SU-DHL-6 (cell line): Measurements from ENCODE around the gene ZNF195.
"Not testable (repeated sequence)": the region's sequence is repeated elsewhere in the genome, so short reads cannot be mapped to it uniquely, and the experiment has no call there.

Source experiments
- H2AFZ ChIP-seq: fragments of 200-600 bp; sonication (generic); 2 replicates; pipeline ENCODE4 v1.6.1; 2014; ENCODE audit warnings: low read depth, mild to moderate bottlenecking, moderate library complexity, mixed read lengths, antibody characterized with exemption, low read length; ENCODE audit not compliant: severe bottlenecking
- H3F3A ChIP-seq: fragments of 200-600 bp; shearing (Covaris generic); 2 replicates; pipeline ENCODE4 v1.6.0; 2016; ENCODE audit warnings: antibody characterized with exemption, mild to moderate bottlenecking; ENCODE audit not compliant: insufficient read depth
- H3K27ac ChIP-seq: fragments of 200-600 bp; sonication (generic); 2 replicates; pipeline ENCODE4 v1.5.1; 2016; ENCODE audit warnings: low read depth, mild to moderate bottlenecking, low read length, moderate library complexity, mixed read lengths
- H3K27me3 ChIP-seq: fragments of 200-600 bp; sonication (generic), shearing (Covaris generic); 2 replicates; pipeline ENCODE4 v1.6.0; 2014; ENCODE audit warnings: mild to moderate bottlenecking, low read length
- H3K36me3 ChIP-seq: fragments of 200-600 bp; sonication (generic); 2 replicates; pipeline ENCODE4 v1.6.1; 2014; ENCODE audit warnings: mild to moderate bottlenecking, low read length, mixed read lengths
- H3K4me2 ChIP-seq: fragments of 300-600, 200-600 bp; shearing (Covaris generic), sonication (generic); 2 replicates; pipeline ENCODE4 v1.6.0; 2014; ENCODE audit warnings: low read length, low read depth, mild to moderate bottlenecking; ENCODE audit not compliant: poor library complexity, severe bottlenecking
- H3K4me3 ChIP-seq: fragments of 200-600 bp; sonication (generic); 2 replicates; pipeline ENCODE4 v1.5.1; 2014; ENCODE audit warnings: antibody characterized with exemption, low read length, mild to moderate bottlenecking, mixed read lengths; ENCODE audit not compliant: insufficient read depth, poor library complexity, severe bottlenecking
- H3K79me2 ChIP-seq: fragments of 200-600 bp; sonication (generic); 2 replicates; pipeline ENCODE4 v1.6.1; 2014; ENCODE audit warnings: mild to moderate bottlenecking, low read length, moderate library complexity; ENCODE audit not compliant: insufficient read depth
- H3K9ac ChIP-seq: fragments of 200-600 bp; sonication (generic); 2 replicates; pipeline ENCODE4 v1.7.0; 2014; ENCODE audit warnings: mild to moderate bottlenecking, low read length
- H3K9me2 ChIP-seq: fragments of 200-600 bp; sonication (generic); replicated peaks from 2 replicates; pipeline ENCODE4 v1.6.1; 2014; ENCODE audit warnings: low read length; ENCODE audit not compliant: insufficient read depth
- H3K9me3 ChIP-seq: fragments of 200-600 bp; sonication (generic); 2 replicates; pipeline ENCODE4 v1.6.1; 2014; ENCODE audit warnings: low read length, mixed read lengths; ENCODE audit not compliant: insufficient read depth
- H4K20me1 ChIP-seq: fragments of 200-600 bp; sonication (generic); 2 replicates; pipeline ENCODE4 v1.6.1; 2014; ENCODE audit warnings: low read depth, mild to moderate bottlenecking, antibody characterized with exemption, low read length, moderate library complexity, mixed read lengths
- EZH2phosphoT487 ChIP-seq: fragments of 200-600 bp; sonication (generic), shearing (Covaris generic); conservative IDR thresholded peaks from 2 replicates; pipeline ENCODE4 v1.6.1; 2018; ENCODE audit warnings: mild to moderate bottlenecking, antibody characterized with exemption, low read length, moderate library complexity, mixed read lengths
- TF ChIP-seq, protein P1 (sequence below): fragments of 200-600 bp; sonication (generic); IDR thresholded peaks from one replicate; pipeline ENCODE4 v1.5.1; 2017; ENCODE audit warnings: antibody characterized with exemption, mild to moderate bottlenecking, low read length, moderate library complexity; ENCODE audit not compliant: insufficient read depth, poor library complexity, severe bottlenecking

ZNF195 gene

DNA sequence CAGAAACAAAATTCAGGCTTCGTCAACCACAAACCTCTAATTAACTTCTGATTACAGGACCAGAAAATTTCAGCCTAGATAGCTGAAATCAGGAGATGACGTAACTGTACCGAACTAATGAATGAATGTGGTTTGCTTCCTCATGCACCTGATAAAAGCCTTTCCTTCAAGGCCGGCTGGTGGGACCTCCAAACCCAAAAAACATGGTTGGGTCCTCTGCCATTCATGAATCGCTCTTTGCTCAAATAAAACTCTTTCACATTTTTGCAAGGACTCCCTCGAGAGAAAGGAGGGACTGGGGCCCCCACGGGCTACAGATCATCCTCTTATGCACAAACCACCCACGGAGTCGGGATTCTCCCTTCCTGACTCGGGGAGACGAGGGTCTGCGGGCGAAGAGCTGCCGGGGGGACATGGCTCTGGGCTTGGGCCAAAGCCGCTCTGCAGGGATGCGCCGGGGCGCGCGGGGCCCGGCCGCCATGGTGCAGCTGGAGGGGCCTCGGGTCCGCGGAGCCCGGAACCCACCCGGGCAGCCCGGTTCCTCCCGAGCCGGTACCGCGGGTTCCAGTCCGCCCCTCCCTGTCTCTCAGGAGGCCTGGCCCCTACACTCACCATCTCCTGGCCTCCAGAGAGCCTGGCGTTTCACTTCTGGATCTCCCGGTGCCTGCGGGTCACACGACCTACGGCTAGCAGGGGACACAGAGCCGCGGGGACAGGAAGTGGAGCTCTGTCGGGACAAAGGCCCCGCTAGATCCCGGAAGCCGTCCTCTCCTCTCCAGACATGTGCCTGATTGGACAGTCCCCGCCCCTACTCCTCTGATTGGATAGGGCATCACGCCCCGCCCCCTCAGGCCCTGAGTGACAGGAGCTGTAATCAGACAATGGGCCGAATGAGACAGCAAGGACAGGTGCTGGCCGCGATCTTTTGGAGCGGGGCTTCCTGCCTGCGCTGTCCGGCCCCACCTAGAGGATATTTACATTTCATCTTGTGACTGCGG is at the start of gene ZNF195:
Gene ZNF195, minus strand, starts transcription at position 721 of the 998 bp plus-strand sequence. Its CDS starts 106 bp downstream, at position 615.
- peaks cover 52% of the 10 kb centered on the region for H3K79me2 ChIP-seq
- peaks cover 40% of the 10 kb centered on the region for H3K36me3 ChIP-seq
- no peaks in the 10 kb centered on the region for H3F3A ChIP-seq
- no peaks in the 10 kb centered on the region for H4K20me1 ChIP-seq
- peak within 1 kb of the TSS; percentile 82 for H3K4me2 ChIP-seq
- H2AFZ ChIP-seq: peak within 1 kb of the TSS; percentile 68
- peak within 1 kb of the TSS; percentile 54 for H3K27ac ChIP-seq
- H3K9ac ChIP-seq: peak within 1 kb of the TSS; percentile 96
- TF ChIP-seq, protein P1, sequence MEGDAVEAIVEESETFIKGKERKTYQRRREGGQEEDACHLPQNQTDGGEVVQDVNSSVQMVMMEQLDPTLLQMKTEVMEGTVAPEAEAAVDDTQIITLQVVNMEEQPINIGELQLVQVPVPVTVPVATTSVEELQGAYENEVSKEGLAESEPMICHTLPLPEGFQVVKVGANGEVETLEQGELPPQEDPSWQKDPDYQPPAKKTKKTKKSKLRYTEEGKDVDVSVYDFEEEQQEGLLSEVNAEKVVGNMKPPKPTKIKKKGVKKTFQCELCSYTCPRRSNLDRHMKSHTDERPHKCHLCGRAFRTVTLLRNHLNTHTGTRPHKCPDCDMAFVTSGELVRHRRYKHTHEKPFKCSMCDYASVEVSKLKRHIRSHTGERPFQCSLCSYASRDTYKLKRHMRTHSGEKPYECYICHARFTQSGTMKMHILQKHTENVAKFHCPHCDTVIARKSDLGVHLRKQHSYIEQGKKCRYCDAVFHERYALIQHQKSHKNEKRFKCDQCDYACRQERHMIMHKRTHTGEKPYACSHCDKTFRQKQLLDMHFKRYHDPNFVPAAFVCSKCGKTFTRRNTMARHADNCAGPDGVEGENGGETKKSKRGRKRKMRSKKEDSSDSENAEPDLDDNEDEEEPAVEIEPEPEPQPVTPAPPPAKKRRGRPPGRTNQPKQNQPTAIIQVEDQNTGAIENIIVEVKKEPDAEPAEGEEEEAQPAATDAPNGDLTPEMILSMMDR: no peak
- TF ChIP-seq EZH2phosphoT487: no peak
- H3K4me3 ChIP-seq: peak within 1 kb of the TSS; percentile 100
- no peaks in the 10 kb centered on the region for H3K9me3 ChIP-seq
- no peaks in the 10 kb centered on the region for H3K9me2 ChIP-seq
- no peaks in the 10 kb centered on the region for H3K27me3 ChIP-seq

DNA sequence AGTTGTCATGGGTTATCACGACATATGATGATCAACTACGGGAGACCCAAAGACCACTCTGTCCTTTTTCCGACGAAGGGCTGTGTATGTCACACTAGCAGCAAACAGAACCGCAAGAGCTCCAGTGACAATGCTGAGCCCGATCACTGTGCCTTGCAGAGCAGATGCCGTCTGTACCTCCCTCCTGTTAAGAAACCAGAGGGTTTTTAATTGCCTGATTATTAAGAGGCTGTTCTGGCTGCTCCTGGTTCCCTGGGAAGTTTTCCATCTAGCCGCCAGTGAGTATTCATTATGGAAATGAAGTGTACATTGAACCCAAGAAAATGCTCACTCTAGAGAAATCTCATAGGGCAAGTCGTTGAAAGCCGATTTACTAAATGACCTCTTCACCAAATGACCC is 49.1 kb upstream of the ZNF195 start:
- H3K9ac ChIP-seq, H3K27ac ChIP-seq, H4K20me1 ChIP-seq, H3K36me3 ChIP-seq, H3K79me2 ChIP-seq, H3K27me3 ChIP-seq, H3K4me3 ChIP-seq, H3K9me3 ChIP-seq, H3K4me2 ChIP-seq, H3K9me2 ChIP-seq, H3F3A ChIP-seq, H2AFZ ChIP-seq: not testable (repeated sequence)

DNA sequence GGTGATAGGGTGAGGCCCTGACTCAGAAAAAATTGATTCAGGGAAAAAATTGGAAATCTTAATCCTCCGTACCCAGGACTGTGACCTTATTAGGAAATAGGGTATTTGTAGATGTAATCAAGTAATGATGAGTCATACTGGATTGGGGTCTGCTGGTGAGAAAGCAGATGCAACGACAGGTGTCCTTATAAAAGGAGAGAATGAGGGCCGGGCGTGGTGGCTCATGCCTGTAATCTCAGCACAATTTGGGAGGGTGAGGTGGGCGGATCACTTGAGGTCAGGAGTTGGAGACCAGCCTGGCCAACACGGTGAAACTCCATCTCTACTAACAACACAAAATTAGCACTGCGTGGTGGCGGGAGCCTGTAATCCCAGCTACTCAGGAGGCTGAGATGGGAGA is 47.6 kb upstream of the ZNF195 start:
- H3K79me2 ChIP-seq, H3K4me2 ChIP-seq, H2AFZ ChIP-seq, H3K9me3 ChIP-seq, H3K4me3 ChIP-seq, H3K9me2 ChIP-seq, H4K20me1 ChIP-seq, H3K36me3 ChIP-seq, H3K9ac ChIP-seq, H3K27me3 ChIP-seq, H3K27ac ChIP-seq, H3F3A ChIP-seq: not testable (repeated sequence)

DNA sequence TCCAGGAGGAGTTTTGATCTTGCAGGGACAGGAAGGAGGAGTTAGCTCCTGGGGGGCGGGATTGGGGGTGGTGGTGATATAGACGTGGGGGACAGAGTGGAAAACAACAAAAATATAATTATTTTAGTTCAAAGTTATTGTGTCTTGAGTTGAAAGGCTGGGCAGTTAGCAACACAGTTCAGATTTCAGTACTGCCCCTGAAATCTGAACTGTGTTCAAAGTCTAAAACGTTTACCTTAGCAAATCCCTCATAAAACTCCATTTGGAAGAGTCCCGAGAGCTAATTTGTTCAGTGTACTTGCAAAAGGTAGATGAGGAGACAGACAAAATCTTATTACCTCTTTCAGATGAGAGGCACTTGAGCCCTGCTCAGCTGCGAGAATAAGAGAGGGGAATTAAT is 45.0 kb upstream of the ZNF195 start:
- H3K27me3 ChIP-seq, H2AFZ ChIP-seq, H3K4me2 ChIP-seq, H3K36me3 ChIP-seq, H3F3A ChIP-seq, H3K27ac ChIP-seq, H4K20me1 ChIP-seq, H3K9me2 ChIP-seq, H3K9me3 ChIP-seq, H3K79me2 ChIP-seq, H3K9ac ChIP-seq, H3K4me3 ChIP-seq: not testable (repeated sequence)

DNA sequence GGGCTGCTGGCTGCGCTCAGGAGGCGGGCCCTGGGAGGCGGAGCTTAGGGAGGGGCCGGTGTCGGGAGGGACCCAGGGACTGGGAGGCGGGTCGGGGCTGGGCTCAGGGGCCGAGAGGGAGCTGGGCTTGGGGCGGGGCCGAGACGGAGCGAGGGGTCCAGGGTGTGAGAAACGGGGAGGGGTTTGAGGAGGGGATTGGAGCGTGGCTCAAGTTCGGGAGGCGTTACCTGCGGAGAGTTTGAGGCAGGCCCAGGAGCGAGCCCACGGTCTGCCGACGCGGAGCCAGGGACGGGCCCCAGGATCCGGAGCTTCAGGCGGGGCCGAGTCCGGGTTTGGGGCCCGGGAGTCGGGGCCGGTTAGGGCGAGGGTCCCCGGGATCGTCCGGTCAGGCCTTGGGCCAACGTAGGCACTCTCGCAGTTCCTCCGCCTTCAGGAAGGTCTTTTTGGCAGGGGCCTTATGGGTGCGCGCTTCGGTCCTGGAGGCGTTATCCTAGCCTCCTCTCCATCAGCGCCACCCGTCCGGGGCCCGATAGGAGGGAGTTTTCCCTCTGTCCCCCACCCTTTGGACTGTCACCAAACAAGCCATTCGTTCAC is 44.3 kb upstream of the ZNF195 start:
- Histone ChIP-seq H3K9ac (peak overlapping the region; percentile 51), H3K4me3 (peak overlapping the region; percentile 64), H3K4me2 (peak overlapping the region; percentile 58), H2AFZ (peak overlapping the region; percentile 45)
- H3K79me2 ChIP-seq, H3F3A ChIP-seq, H4K20me1 ChIP-seq, H3K9me2 ChIP-seq, H3K36me3 ChIP-seq, H3K27me3 ChIP-seq, H3K9me3 ChIP-seq, H3K27ac ChIP-seq: not testable (repeated sequence)

DNA sequence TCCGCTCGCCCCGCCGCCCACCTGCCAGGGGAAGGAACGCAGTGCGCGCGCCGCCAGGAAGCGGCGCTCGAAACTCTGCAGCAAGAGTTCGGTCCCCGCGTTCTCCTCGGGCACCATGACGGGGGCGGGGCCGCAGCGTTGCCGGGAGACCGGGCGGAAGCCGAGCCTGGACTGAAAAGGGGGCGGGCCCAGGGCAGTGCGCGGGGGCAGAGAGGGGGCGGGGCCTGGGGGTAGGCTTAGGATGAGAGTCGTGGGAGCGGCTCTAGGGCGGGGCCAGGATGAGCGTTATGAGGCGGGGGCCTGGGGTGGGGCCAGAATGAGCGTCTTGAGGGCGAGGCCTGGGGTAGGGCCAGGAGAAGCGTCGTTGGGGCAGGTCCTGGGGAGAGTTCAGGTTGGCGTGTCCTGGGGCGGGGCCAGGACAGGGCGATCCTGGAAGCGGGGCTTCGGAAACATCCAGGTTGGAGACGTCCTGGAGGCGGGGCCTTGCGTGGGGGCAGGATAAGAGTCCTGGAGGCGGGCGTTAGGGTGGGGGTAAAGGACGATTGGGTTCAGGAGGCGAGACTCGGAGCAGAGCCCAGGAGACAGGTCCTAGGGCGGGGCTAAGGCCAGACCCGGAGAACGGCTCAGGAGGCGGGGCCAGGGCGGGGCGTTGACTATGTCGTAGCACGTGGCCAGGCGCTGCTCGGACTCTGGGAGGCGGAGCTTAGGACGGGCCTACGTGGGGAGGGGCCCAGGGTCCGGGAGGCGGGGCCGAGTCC is 43.6 kb upstream of the ZNF195 start:
- peak overlapping the region; percentile 51 for H3K9ac ChIP-seq

More for the DNA sequence above, 43.6 kb upstream of the ZNF195 start:
- Histone ChIP-seq H3K4me3 (peak overlapping the region; percentile 64), H3K4me2 (peak overlapping the region; percentile 58), H3K27ac (peak overlapping the region; percentile 41), H2AFZ (peak overlapping the region; percentile 85)
- not testable (repeated sequence) for H4K20me1 ChIP-seq, H3K79me2 ChIP-seq, H3F3A ChIP-seq, H3K9me2 ChIP-seq, H3K9me3 ChIP-seq, H3K27me3 ChIP-seq, H3K36me3 ChIP-seq
